GM23338 (cell line): ENCODE data around the gene HCFC2. TPM values are rescaled to one million over a fixed set of nuclear protein-coding genes. Genes with fewer than 3 reads are reported as not detected.
A peak's percentile ranks its signal among the peaks of the same experiment; 100 is the strongest.

Experiments used
- ATAC-seq: fragments of 200-7000 bp; cut with Tn5 transposase; 3 replicates; pipeline ENCODE4 v1.9.1; 2020
- DNase-seq: peaks from one replicate; pipeline ENCODE4 v3.0.0-alpha.2; 2015; ENCODE audit warnings: low spot score
- H2AFZ ChIP-seq: fragments of 200-600 bp; sonication (generic); 2 replicates; pipeline ENCODE4 v1.8.0; 2016; ENCODE audit warnings: antibody characterized with exemption, mild to moderate bottlenecking, moderate library complexity
- H3F3A ChIP-seq: fragments of 200-600 bp; sonication (generic); replicated peaks from 2 replicates; pipeline ENCODE4 v1.8.0; 2017; ENCODE audit warnings: antibody characterized with exemption, mixed run types, low read depth
- H3K27ac ChIP-seq: fragments of 200-600 bp; sonication (generic); 2 replicates; pipeline ENCODE4 v1.6.1; 2016; ENCODE audit warnings: low read depth
- H3K27me3 ChIP-seq: fragments of 200-600 bp; sonication (generic); 2 replicates; pipeline ENCODE4 v1.8.0; 2016; ENCODE audit warnings: mild to moderate bottlenecking, mixed run types, moderate library complexity; ENCODE audit not compliant: insufficient read depth
- H3K36me3 ChIP-seq: fragments of 200-600 bp; sonication (generic); 2 replicates; pipeline ENCODE4 v1.8.0; 2016; ENCODE audit warnings: mild to moderate bottlenecking; ENCODE audit not compliant: insufficient read depth
- H3K4me1 ChIP-seq: fragments of 200-600 bp; sonication (generic); 2 replicates; pipeline ENCODE4 v1.8.0; 2016; ENCODE audit warnings: mild to moderate bottlenecking, moderate library complexity; ENCODE audit not compliant: insufficient read depth
- H3K4me2 ChIP-seq: fragments of 200-600 bp; sonication (generic); 2 replicates; pipeline ENCODE4 v1.7.1; 2017; ENCODE audit warnings: mixed run types
- H3K4me3 ChIP-seq: fragments of 200-600 bp; sonication (generic); 2 replicates; pipeline ENCODE4 v1.6.1; 2016; ENCODE audit warnings: mixed run types
- H3K79me2 ChIP-seq: fragments of 200-600 bp; sonication (generic); replicated peaks from 2 replicates; pipeline ENCODE4 v1.8.0; 2017; ENCODE audit warnings: mild to moderate bottlenecking; ENCODE audit not compliant: insufficient read depth
- H3K9me2 ChIP-seq: fragments of 200-600 bp; sonication (generic); 2 replicates; pipeline ENCODE4 v1.8.0; 2017; ENCODE audit not compliant: insufficient read depth
- H4K20me1 ChIP-seq: fragments of 200-600 bp; sonication (generic); replicated peaks from 2 replicates; pipeline ENCODE4 v1.8.0; 2017; ENCODE audit warnings: mild to moderate bottlenecking; ENCODE audit not compliant: insufficient read depth
- H3K27ac Mint-ChIP-seq: 2 replicates; pipeline ENCODE4 v1.8.0; 2020; ENCODE audit warnings: inconsistent platforms, mild to moderate bottlenecking, moderate library complexity, mixed read lengths
- H3K27me3 Mint-ChIP-seq: 3 replicates; pipeline ENCODE4 v1.8.0; 2022; ENCODE audit warnings: low read depth, mild to moderate bottlenecking, moderate library complexity, mixed read lengths, inconsistent platforms; ENCODE audit not compliant: insufficient read depth, poor library complexity
- H3K36me3 Mint-ChIP-seq: 3 replicates; pipeline ENCODE4 v1.8.0; 2021; ENCODE audit warnings: low read depth, mild to moderate bottlenecking, inconsistent platforms, moderate library complexity, mixed read lengths
- H3K4me1 Mint-ChIP-seq: 3 replicates; pipeline ENCODE4 v1.8.0; 2020; ENCODE audit warnings: mild to moderate bottlenecking, inconsistent platforms, mixed read lengths
- H3K4me3 Mint-ChIP-seq: 3 replicates; pipeline ENCODE4 v1.8.0; 2021; ENCODE audit warnings: moderate library complexity, mild to moderate bottlenecking, inconsistent platforms, mixed read lengths
- H3K9me3 Mint-ChIP-seq: 3 replicates; pipeline ENCODE4 v1.8.0; 2020; ENCODE audit warnings: moderate library complexity, mild to moderate bottlenecking, inconsistent platforms, mixed read lengths
- ETS1 ChIP-seq: IDR thresholded peaks from 2 replicates; pipeline ENCODE4 v1.6.1; 2016; ENCODE audit warnings: antibody characterized with exemption
- EZH2 ChIP-seq: fragments of 200-600 bp; sonication (generic); IDR thresholded peaks from one replicate; pipeline ENCODE4 v1.8.0; 2017; ENCODE audit warnings: antibody characterized with exemption, mild to moderate bottlenecking, low read depth; ENCODE audit not compliant: unreplicated experiment
- EZH2phosphoT487 ChIP-seq: fragments of 200-600 bp; sonication (generic); IDR thresholded peaks from one replicate; pipeline ENCODE4 v1.8.1; 2018; ENCODE audit warnings: antibody characterized with exemption; ENCODE audit not compliant: unreplicated experiment
- JUNB ChIP-seq: IDR thresholded peaks from one replicate; pipeline ENCODE4 v1.6.1; 2016; ENCODE audit warnings: antibody characterized with exemption; ENCODE audit not compliant: unreplicated experiment
- NANOG ChIP-seq: IDR thresholded peaks from 2 replicates; pipeline ENCODE4 v1.6.1; 2016; ENCODE audit warnings: antibody characterized with exemption, borderline replicate concordance
- POLR2AphosphoS5 ChIP-seq: IDR thresholded peaks from 2 replicates; pipeline ENCODE4 v1.6.1; 2016; ENCODE audit warnings: antibody characterized with exemption, low read depth
- STAT1 ChIP-seq: IDR thresholded peaks from one replicate; pipeline ENCODE4 v1.6.1; 2016; ENCODE audit warnings: antibody characterized with exemption; ENCODE audit not compliant: unreplicated experiment
- ZNF114 ChIP-seq: fragments of 250-450 bp; sonication (Bioruptor Pico); IDR thresholded peaks from 2 replicates; pipeline ENCODE4 v1.5.0; 2020; ENCODE audit warnings: mild to moderate bottlenecking, moderate library complexity
- ZNF331 ChIP-seq: fragments of 250-450 bp; sonication (Bioruptor Pico); IDR thresholded peaks from 2 replicates; pipeline ENCODE4 v1.5.0; 2020; ENCODE audit warnings: low read depth, mild to moderate bottlenecking, moderate library complexity
- polyA plus RNA-seq: library from polyadenylated mRNA; unstranded; fragments of >200 nt; fragmentation: Nextera tagmentation; extraction: Ambion mirVana; gene quantifications from 2 replicates; pipeline ENCODE4 v1.2.1, GENCODE V29; 2016
- total RNA-seq: library from RNA; depleted of rRNA; stranded (reverse); fragments of >200 nt; shearing (Covaris generic); gene quantifications from 2 replicates; pipeline ENCODE4 v1.2.3, GENCODE V29; 2014
- TF ChIP-seq, protein P1 (sequence below): fragments of 250-450 bp; sonication (Bioruptor Pico); IDR thresholded peaks from 2 replicates; pipeline ENCODE4 v1.5.0; 2020; ENCODE audit warnings: mild to moderate bottlenecking, moderate library complexity
- TF ChIP-seq, protein P2 (sequence below), 2 experiments: fragments of 200-600 bp in 1 of 2; sonication (generic) in 1 of 2; conservative IDR thresholded peaks; 2 replicates each; pipeline versions ENCODE4 v1.5.1 to v1.6.1; 2016 to 2017; ENCODE audit warnings: antibody characterized with exemption in 2 of 2, low read depth in 2 of 2, mild to moderate bottlenecking in 2 of 2, moderate library complexity in 1 of 2
- TF ChIP-seq, protein P3 (sequence below): IDR thresholded peaks from one replicate; pipeline ENCODE4 v1.6.1; 2018; ENCODE audit warnings: antibody characterized with exemption; ENCODE audit not compliant: unreplicated experiment

Gene HCFC2
- total and polyA plus RNA-seq, 2 experiments from 2014 or later, result 1.9 to 2.5 TPM

GRCh38 chr12:104049278-104049902 is 14.9 kb upstream of the HCFC2 start:
- TF ChIP-seq STAT1 (no peak), ZNF331 (CRISPR knock-in tag) (no peak), ZNF114 (no peak), POLR2AphosphoS5 (no peak), ETS1 (no peak), EZH2 (no peak), EZH2phosphoT487 (no peak), JUNB (no peak), NANOG (no peak)
- TF ChIP-seq, protein P1, sequence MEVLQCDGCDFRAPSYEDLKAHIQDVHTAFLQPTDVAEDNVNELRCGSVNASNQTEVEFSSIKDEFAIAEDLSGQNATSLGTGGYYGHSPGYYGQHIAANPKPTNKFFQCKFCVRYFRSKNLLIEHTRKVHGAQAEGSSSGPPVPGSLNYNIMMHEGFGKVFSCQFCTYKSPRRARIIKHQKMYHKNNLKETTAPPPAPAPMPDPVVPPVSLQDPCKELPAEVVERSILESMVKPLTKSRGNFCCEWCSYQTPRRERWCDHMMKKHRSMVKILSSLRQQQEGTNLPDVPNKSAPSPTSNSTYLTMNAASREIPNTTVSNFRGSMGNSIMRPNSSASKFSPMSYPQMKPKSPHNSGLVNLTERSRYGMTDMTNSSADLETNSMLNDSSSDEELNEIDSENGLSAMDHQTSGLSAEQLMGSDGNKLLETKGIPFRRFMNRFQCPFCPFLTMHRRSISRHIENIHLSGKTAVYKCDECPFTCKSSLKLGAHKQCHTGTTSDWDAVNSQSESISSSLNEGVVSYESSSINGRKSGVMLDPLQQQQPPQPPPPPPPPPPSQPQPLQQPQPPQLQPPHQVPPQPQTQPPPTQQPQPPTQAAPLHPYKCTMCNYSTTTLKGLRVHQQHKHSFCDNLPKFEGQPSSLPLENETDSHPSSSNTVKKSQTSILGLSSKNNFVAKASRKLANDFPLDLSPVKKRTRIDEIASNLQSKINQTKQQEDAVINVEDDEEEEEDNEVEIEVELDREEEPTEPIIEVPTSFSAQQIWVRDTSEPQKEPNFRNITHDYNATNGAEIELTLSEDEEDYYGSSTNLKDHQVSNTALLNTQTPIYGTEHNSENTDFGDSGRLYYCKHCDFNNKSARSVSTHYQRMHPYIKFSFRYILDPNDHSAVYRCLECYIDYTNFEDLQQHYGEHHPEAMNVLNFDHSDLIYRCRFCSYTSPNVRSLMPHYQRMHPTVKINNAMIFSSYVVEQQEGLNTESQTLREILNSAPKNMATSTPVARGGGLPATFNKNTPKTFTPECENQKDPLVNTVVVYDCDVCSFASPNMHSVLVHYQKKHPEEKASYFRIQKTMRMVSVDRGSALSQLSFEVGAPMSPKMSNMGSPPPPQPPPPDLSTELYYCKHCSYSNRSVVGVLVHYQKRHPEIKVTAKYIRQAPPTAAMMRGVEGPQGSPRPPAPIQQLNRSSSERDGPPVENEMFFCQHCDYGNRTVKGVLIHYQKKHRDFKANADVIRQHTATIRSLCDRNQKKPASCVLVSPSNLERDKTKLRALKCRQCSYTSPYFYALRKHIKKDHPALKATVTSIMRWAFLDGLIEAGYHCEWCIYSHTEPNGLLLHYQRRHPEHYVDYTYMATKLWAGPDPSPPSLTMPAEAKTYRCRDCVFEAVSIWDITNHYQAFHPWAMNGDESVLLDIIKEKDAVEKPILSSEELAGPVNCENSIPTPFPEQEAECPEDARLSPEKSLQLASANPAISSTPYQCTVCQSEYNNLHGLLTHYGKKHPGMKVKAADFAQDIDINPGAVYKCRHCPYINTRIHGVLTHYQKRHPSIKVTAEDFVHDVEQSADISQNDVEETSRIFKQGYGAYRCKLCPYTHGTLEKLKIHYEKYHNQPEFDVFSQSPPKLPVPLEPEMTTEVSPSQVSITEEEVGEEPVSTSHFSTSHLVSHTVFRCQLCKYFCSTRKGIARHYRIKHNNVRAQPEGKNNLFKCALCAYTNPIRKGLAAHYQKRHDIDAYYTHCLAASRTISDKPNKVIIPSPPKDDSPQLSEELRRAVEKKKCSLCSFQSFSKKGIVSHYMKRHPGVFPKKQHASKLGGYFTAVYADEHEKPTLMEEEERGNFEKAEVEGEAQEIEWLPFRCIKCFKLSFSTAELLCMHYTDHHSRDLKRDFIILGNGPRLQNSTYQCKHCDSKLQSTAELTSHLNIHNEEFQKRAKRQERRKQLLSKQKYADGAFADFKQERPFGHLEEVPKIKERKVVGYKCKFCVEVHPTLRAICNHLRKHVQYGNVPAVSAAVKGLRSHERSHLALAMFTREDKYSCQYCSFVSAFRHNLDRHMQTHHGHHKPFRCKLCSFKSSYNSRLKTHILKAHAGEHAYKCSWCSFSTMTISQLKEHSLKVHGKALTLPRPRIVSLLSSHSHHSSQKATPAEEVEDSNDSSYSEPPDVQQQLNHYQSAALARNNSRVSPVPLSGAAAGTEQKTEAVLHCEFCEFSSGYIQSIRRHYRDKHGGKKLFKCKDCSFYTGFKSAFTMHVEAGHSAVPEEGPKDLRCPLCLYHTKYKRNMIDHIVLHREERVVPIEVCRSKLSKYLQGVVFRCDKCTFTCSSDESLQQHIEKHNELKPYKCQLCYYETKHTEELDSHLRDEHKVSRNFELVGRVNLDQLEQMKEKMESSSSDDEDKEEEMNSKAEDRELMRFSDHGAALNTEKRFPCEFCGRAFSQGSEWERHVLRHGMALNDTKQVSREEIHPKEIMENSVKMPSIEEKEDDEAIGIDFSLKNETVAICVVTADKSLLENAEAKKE (CRISPR knock-in tag), result no peak
- TF ChIP-seq, protein P2, sequence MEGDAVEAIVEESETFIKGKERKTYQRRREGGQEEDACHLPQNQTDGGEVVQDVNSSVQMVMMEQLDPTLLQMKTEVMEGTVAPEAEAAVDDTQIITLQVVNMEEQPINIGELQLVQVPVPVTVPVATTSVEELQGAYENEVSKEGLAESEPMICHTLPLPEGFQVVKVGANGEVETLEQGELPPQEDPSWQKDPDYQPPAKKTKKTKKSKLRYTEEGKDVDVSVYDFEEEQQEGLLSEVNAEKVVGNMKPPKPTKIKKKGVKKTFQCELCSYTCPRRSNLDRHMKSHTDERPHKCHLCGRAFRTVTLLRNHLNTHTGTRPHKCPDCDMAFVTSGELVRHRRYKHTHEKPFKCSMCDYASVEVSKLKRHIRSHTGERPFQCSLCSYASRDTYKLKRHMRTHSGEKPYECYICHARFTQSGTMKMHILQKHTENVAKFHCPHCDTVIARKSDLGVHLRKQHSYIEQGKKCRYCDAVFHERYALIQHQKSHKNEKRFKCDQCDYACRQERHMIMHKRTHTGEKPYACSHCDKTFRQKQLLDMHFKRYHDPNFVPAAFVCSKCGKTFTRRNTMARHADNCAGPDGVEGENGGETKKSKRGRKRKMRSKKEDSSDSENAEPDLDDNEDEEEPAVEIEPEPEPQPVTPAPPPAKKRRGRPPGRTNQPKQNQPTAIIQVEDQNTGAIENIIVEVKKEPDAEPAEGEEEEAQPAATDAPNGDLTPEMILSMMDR (conservative IDR thresholded peaks at IDR 0.05; ENCODE audit: low read depth in 2 of 2), result no peak
- TF ChIP-seq, protein P3, sequence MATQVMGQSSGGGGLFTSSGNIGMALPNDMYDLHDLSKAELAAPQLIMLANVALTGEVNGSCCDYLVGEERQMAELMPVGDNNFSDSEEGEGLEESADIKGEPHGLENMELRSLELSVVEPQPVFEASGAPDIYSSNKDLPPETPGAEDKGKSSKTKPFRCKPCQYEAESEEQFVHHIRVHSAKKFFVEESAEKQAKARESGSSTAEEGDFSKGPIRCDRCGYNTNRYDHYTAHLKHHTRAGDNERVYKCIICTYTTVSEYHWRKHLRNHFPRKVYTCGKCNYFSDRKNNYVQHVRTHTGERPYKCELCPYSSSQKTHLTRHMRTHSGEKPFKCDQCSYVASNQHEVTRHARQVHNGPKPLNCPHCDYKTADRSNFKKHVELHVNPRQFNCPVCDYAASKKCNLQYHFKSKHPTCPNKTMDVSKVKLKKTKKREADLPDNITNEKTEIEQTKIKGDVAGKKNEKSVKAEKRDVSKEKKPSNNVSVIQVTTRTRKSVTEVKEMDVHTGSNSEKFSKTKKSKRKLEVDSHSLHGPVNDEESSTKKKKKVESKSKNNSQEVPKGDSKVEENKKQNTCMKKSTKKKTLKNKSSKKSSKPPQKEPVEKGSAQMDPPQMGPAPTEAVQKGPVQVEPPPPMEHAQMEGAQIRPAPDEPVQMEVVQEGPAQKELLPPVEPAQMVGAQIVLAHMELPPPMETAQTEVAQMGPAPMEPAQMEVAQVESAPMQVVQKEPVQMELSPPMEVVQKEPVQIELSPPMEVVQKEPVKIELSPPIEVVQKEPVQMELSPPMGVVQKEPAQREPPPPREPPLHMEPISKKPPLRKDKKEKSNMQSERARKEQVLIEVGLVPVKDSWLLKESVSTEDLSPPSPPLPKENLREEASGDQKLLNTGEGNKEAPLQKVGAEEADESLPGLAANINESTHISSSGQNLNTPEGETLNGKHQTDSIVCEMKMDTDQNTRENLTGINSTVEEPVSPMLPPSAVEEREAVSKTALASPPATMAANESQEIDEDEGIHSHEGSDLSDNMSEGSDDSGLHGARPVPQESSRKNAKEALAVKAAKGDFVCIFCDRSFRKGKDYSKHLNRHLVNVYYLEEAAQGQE, result no peak
- peak overlapping the region; percentile 59 for H3K4me3 ChIP-seq
- no peaks in the 10 kb centered on the region for H3K9me2 ChIP-seq
- no peak for ATAC-seq
- H3K36me3 ChIP-seq, result no peaks in the 10 kb centered on the region
- no peaks in the 10 kb centered on the region for H4K20me1 ChIP-seq
- H3K36me3 Mint-ChIP-seq, result no peaks in the 10 kb centered on the region; the same call in 2 of the 3 replicates
- H3F3A ChIP-seq, result peaks cover 5% of the 10 kb centered on the region; the same call in 1 of the 2 replicates
- H3K4me3 Mint-ChIP-seq, result peak overlapping the region; percentile 81
- peaks cover 24% of the 10 kb centered on the region for H3K27me3 ChIP-seq
- H3K4me2 ChIP-seq, result peak overlapping the region; percentile 82
- H3K9me3 Mint-ChIP-seq, result no peaks in the 10 kb centered on the region
- H3K27me3 Mint-ChIP-seq, result peaks cover 16% of the 10 kb centered on the region
- peaks cover 14% of the 10 kb centered on the region for H3K4me1 ChIP-seq
- peaks cover 10% of the 10 kb centered on the region; the same call in 2 of the 3 replicates for H3K4me1 Mint-ChIP-seq
- no peaks in the 10 kb centered on the region for H3K79me2 ChIP-seq
- peak overlapping the region; percentile 72 for H3K27ac Mint-ChIP-seq
- H3K27ac ChIP-seq, result no peak overlapping the region
- peak overlapping the region; percentile 94 for H2AFZ ChIP-seq
- no peak for DNase-seq
